Measurements from ENCODE around the gene SORCS3. TPM values are rescaled to one million over a fixed set of nuclear protein-coding genes. Genes with fewer than 3 reads are reported as not detected.

The SORCS3 gene
- total RNA-seq, 1 experiment from 2014 or later: 0.04 TPM

- H3K9me3 ChIP-seq (ENCODE audit: control insufficient read depth, low read depth, low read length): no peaks in the 10 kb centered on the region
- no peak overlapping the region for H2BK20ac ChIP-seq (ENCODE audit: low read depth, low read length, poor library complexity, severe bottlenecking)
- no peaks in the 10 kb centered on the region for H3K79me2 ChIP-seq (ENCODE audit: insufficient read depth, low read length)
- Mint-ChIP-seq H3K4me3 (no peak overlapping the region), H3K36me3 (ENCODE audit: insufficient read depth in 1 of 3, low read depth in 3 of 3) (no peaks in the 10 kb centered on the region), H3K27me3 (ENCODE audit: low read depth) (no peaks in the 10 kb centered on the region; the same call in 1 of the 2 replicates), H3K4me1 (no peaks in the 10 kb centered on the region), H3K9me3 (no peaks in the 10 kb centered on the region), H3K27ac (no peak overlapping the region)
- H3K18ac ChIP-seq (ENCODE audit: insufficient read length, low read depth, low read length): no peak overlapping the region
- no peak overlapping the region for H2BK5ac ChIP-seq (ENCODE audit: insufficient read length, low read length)
- H3T11ph ChIP-seq (ENCODE audit: low read length): no peak overlapping the region
- no peak overlapping the region for H3K23ac ChIP-seq (ENCODE audit: insufficient read length, low read depth, low read length)
- no peak overlapping the region for H4K8ac ChIP-seq (replicated peaks; ENCODE audit: insufficient read length, low read depth, low read length)
- H2BK120ac ChIP-seq (ENCODE audit: low read depth, low read length, poor library complexity, severe bottlenecking): no peak overlapping the region
- no peak for TF ChIP-seq CTCF (conservative IDR thresholded peaks at IDR 0.05)
- no peak overlapping the region for H4K5ac ChIP-seq (ENCODE audit: insufficient read length, low read depth, low read length)
- no peak overlapping the region for H3K27ac ChIP-seq (ENCODE audit: insufficient read length, low read depth, low read length)
- H3K9ac ChIP-seq (ENCODE audit: extremely low read depth, insufficient read length, low read length): no peak overlapping the region
- H4K91ac ChIP-seq (ENCODE audit: insufficient read length, low read depth, low read length): no peak overlapping the region
- no peak overlapping the region for H3K14ac ChIP-seq (ENCODE audit: insufficient read depth, low read length)
- H2BK15ac ChIP-seq (ENCODE audit: low read depth, low read length): no peak overlapping the region
- DNase-seq: no peak
- H3K79me1 ChIP-seq (ENCODE audit: insufficient read depth, low read depth, low read length, poor library complexity, severe bottlenecking): no peaks in the 10 kb centered on the region
- no peak overlapping the region for H2AK5ac ChIP-seq (ENCODE audit: insufficient read length, low read length)
- H3K4me1 ChIP-seq (ENCODE audit: insufficient read depth, low read length): no peaks in the 10 kb centered on the region
- H3K4ac ChIP-seq (ENCODE audit: low read depth, low read length): no peak overlapping the region
- H4K20me1 ChIP-seq (ENCODE audit: control insufficient read depth, insufficient read depth, insufficient read length): no peaks in the 10 kb centered on the region
- no peaks in the 10 kb centered on the region for H3K27me3 ChIP-seq (ENCODE audit: insufficient read depth, low read length)
- H3K56ac ChIP-seq (ENCODE audit: insufficient read length, low read depth, low read length): no peak overlapping the region
- no CpG with 5 or more reads among the region's 3 CpGs for WGBS (ENCODE audit: extremely low coverage, insufficient read length, low lambda C conversion rate)
- H3K4me2 ChIP-seq (ENCODE audit: insufficient read depth, insufficient read length, low read length): no peak overlapping the region
- no peak overlapping the region for H2AFZ ChIP-seq (ENCODE audit: low read length)
- H2BK12ac ChIP-seq (ENCODE audit: insufficient read length, low read depth, low read length): no peak overlapping the region
- no peaks in the 10 kb centered on the region for H3K23me2 ChIP-seq (ENCODE audit: insufficient read length, low read depth, low read length, poor library complexity, severe bottlenecking)
These were observed 530.9 kb downstream of the SORCS3 start for GRCh38 chr10:105171945-105172344.

All from H9 (cell line).